ENCODE measurements around the gene RNF111. TPM values are rescaled to one million over a fixed set of nuclear protein-coding genes. Genes with fewer than 3 reads are reported as not detected.

RNF111 gene
- polyA plus RNA-seq, 1 donor (not counting 4 experiments of a cell fraction or from before 2014, with no cell fraction given) = 27.4 TPM

GRCh38 chr15:58962136-58962535 is 25.3 kb upstream of the RNF111 start:
- Histone ChIP-seq H4K20me1 (ENCODE audit: control insufficient read depth, extremely low read depth, insufficient read depth, low read length) (no peaks in the 10 kb centered on the region), H2AFZ (ENCODE audit: control insufficient read depth, low read length) (no peak overlapping the region), H3K4me1 (ENCODE audit: control insufficient read depth, extremely low read depth, insufficient read depth, low read length) (peaks cover 15% of the 10 kb centered on the region), H3K9me1 (ENCODE audit: control insufficient read depth, extremely low read depth, insufficient read depth, low read length) (no peaks in the 10 kb centered on the region), H3K36me3 (ENCODE audit: control insufficient read depth in 2 of 2, extremely low read depth in 1 of 2, insufficient read depth in 2 of 2, low read length in 2 of 2) (no peaks in the 10 kb centered on the region), H3K9me3 (ENCODE audit: control insufficient read depth, low read depth, low read length) (no peaks in the 10 kb centered on the region), H3K79me2 (ENCODE audit: control insufficient read depth, insufficient read depth, low read length) (no peaks in the 10 kb centered on the region), H3K27ac (ENCODE audit: control insufficient read depth, insufficient read depth, low read length) (no peak overlapping the region), H3K4me3 (ENCODE audit: control insufficient read depth in 2 of 3, extremely low read depth in 1 of 3, insufficient read depth in 2 of 3, low read depth in 1 of 3, low read length in 3 of 3) (no peak overlapping the region), H3K9ac (ENCODE audit: control insufficient read depth, extremely low read depth, insufficient read depth, low read length) (no peak overlapping the region), H3K27me3 (ENCODE audit: control insufficient read depth, extremely low read depth, insufficient read depth, low read length) (no peaks in the 10 kb centered on the region), H3K4me2 (ENCODE audit: control insufficient read depth, extremely low read depth, insufficient read depth, low read depth, low read length) (no peak overlapping the region)
- dilution Hi-C loops (cut with MboI; ENCODE audit: extremely low pct_ligation_motif_present, low sequenced_read_pairs) = no loop called here
- TF ChIP-seq EZH2 (IDR thresholded peaks at IDR 0.05; ENCODE audit: low read length) = no peak
- TF ChIP-seq, protein P1, sequence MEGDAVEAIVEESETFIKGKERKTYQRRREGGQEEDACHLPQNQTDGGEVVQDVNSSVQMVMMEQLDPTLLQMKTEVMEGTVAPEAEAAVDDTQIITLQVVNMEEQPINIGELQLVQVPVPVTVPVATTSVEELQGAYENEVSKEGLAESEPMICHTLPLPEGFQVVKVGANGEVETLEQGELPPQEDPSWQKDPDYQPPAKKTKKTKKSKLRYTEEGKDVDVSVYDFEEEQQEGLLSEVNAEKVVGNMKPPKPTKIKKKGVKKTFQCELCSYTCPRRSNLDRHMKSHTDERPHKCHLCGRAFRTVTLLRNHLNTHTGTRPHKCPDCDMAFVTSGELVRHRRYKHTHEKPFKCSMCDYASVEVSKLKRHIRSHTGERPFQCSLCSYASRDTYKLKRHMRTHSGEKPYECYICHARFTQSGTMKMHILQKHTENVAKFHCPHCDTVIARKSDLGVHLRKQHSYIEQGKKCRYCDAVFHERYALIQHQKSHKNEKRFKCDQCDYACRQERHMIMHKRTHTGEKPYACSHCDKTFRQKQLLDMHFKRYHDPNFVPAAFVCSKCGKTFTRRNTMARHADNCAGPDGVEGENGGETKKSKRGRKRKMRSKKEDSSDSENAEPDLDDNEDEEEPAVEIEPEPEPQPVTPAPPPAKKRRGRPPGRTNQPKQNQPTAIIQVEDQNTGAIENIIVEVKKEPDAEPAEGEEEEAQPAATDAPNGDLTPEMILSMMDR (optimal IDR thresholded peaks at IDR 0.05 in 1 of 3, IDR thresholded peaks at IDR 0.05 in 1 of 3, conservative IDR thresholded peaks at IDR 0.05 in 1 of 3; ENCODE audit: extremely low read depth in 1 of 3, insufficient read depth in 2 of 3, low read length in 3 of 3) = no peak
- FAIRE-seq = no peak
- no peak for DNase-seq (ENCODE audit: low read depth, low spot score)

GRCh38 chr15:58962662-58963565 is 24.5 kb upstream of the RNF111 start:
- dilution Hi-C loops (cut with MboI; ENCODE audit: extremely low pct_ligation_motif_present, low sequenced_read_pairs) = no loop called here
- Histone ChIP-seq H2AFZ (ENCODE audit: control insufficient read depth, low read length) (no peak overlapping the region), H3K79me2 (ENCODE audit: control insufficient read depth, insufficient read depth, low read length) (no peaks in the 10 kb centered on the region), H3K27ac (ENCODE audit: control insufficient read depth, insufficient read depth, low read length) (no peak overlapping the region), H4K20me1 (ENCODE audit: control insufficient read depth, extremely low read depth, insufficient read depth, low read length) (no peaks in the 10 kb centered on the region), H3K9me3 (ENCODE audit: control insufficient read depth, low read depth, low read length) (no peaks in the 10 kb centered on the region), H3K9me1 (ENCODE audit: control insufficient read depth, extremely low read depth, insufficient read depth, low read length) (no peaks in the 10 kb centered on the region), H3K27me3 (ENCODE audit: control insufficient read depth, extremely low read depth, insufficient read depth, low read length) (no peaks in the 10 kb centered on the region), H3K36me3 (ENCODE audit: control insufficient read depth in 2 of 2, extremely low read depth in 1 of 2, insufficient read depth in 2 of 2, low read length in 2 of 2) (no peaks in the 10 kb centered on the region), H3K9ac (ENCODE audit: control insufficient read depth, extremely low read depth, insufficient read depth, low read length) (no peak overlapping the region), H3K4me2 (ENCODE audit: control insufficient read depth, extremely low read depth, insufficient read depth, low read depth, low read length) (peak overlapping the region; percentile 39), H3K4me3 (ENCODE audit: control insufficient read depth in 2 of 3, extremely low read depth in 1 of 3, insufficient read depth in 2 of 3, low read depth in 1 of 3, low read length in 3 of 3) (no peak overlapping the region), H3K4me1 (ENCODE audit: control insufficient read depth, extremely low read depth, insufficient read depth, low read length) (peaks cover 16% of the 10 kb centered on the region)
- FAIRE-seq = no peak
- no peak for TF ChIP-seq EZH2 (IDR thresholded peaks at IDR 0.05; ENCODE audit: low read length)
- TF ChIP-seq, protein P1 (optimal IDR thresholded peaks at IDR 0.05 in 1 of 3, IDR thresholded peaks at IDR 0.05 in 1 of 3, conservative IDR thresholded peaks at IDR 0.05 in 1 of 3; ENCODE audit: extremely low read depth in 1 of 3, insufficient read depth in 2 of 3, low read length in 3 of 3) = no peak
- no peak for DNase-seq (ENCODE audit: low read depth, low spot score)
